K562 (cell line): ENCODE measurements around the gene IFNAR2. TPM values are rescaled to one million over a fixed set of nuclear protein-coding genes. Genes with fewer than 3 reads are reported as not detected.
A peak's percentile ranks its signal among the peaks of the same experiment; 100 is the strongest.

ENCODE experiments used
- ATAC-seq: fragments of 200-7000 bp; cut with Tn5 transposase; 3 replicates; pipeline ENCODE4 v1.9.1; 2020; ENCODE audit warnings: moderate library complexity
- BruUV-seq: library from RNA; stranded (reverse); fragments of 400-500 nt; replicated peaks from 2 replicates; lab custom pipeline; 2021; lab: Mats Ljungman, UMichigan
- CTCF ChIA-PET: fragments of 300-600 bp; formaldehyde crosslinking; extraction: SDS; loops from one replicate; lab custom pipeline; 2021; ENCODE audit warnings: low intra/inter-chr PET ratio; lab: Yijun Ruan, JAX
- POLR2A ChIA-PET: fragments of 300-600, 350-650 bp; sonication (Branson Sonifier 250); formaldehyde crosslinking; extraction: SDS; loops from one replicate; lab custom pipeline; 2021; ENCODE audit warnings: antibody characterized with exemption, inconsistent platforms; lab: Yijun Ruan, JAX
- DNase-seq, 4 experiments: peaks; one replicate each; pipeline versions ENCODE4 v3.0.0 to v3.0.0-alpha.2; 2011 to 2018; ENCODE audit warnings: low spot score in 3 of 4, mixed read lengths in 3 of 4; ENCODE audit errors: extremely low read depth in 1 of 4
- FAIRE-seq: peaks from 2 replicates; lab custom pipeline; 2011; peaks lifted over from hg19 to GRCh38; lab: Jason Lieb, UNC
- H2AFZ ChIP-seq: 2 replicates; pipeline ENCODE4 v1.6.0; 2011; ENCODE audit warnings: low read depth, low read length, control low read depth, inconsistent platforms
- H3K27ac ChIP-seq: fragments of 200-600 bp; 3 replicates; pipeline ENCODE4 v1.8.0; 2011; ENCODE audit warnings: low read depth, mild to moderate bottlenecking, control low read depth, inconsistent platforms, low read length, moderate library complexity, mixed read lengths; ENCODE audit errors: extremely low read depth
- H3K27me3 ChIP-seq, 2 experiments: fragments of 300-600 bp in 1 of 2; 2 replicates in 1 of 2; 3 replicates in 1 of 2; pipeline versions ENCODE4 v1.6.0 to v1.8.0; 2011; ENCODE audit warnings: inconsistent platforms in 2 of 2, low read length in 2 of 2, mild to moderate bottlenecking in 1 of 2, mixed read lengths in 1 of 2, moderate library complexity in 1 of 2; ENCODE audit not compliant: control insufficient read depth in 2 of 2, insufficient read depth in 2 of 2
- H3K36me3 ChIP-seq: fragments of 300-600 bp; 3 replicates; pipeline ENCODE4 v1.8.0; 2011; ENCODE audit warnings: mild to moderate bottlenecking, low read length, inconsistent platforms; ENCODE audit not compliant: control insufficient read depth, insufficient read depth
- H3K4me1 ChIP-seq, 2 experiments: fragments of 200-600 bp in 1 of 2; replicated peaks in 1 of 2; 2 replicates in 1 of 2; 3 replicates in 1 of 2; pipeline versions ENCODE4 v1.5.1 to v1.8.0; 2011; ENCODE audit warnings: inconsistent platforms in 2 of 2, low read length in 2 of 2, mild to moderate bottlenecking in 1 of 2, mixed read lengths in 1 of 2, moderate library complexity in 1 of 2; ENCODE audit not compliant: control insufficient read depth in 2 of 2, insufficient read depth in 2 of 2
- H3K4me2 ChIP-seq: 2 replicates; pipeline ENCODE4 v1.6.1; 2011; ENCODE audit warnings: low read length, control low read depth, inconsistent platforms, mixed read lengths; ENCODE audit not compliant: insufficient read depth
- H3K4me3 ChIP-seq: fragments of 200-600 bp; sonication (generic), shearing (Covaris generic); 2 replicates; pipeline ENCODE4 v1.5.1; 2016; ENCODE audit warnings: control low read depth, inconsistent platforms
- H3K79me2 ChIP-seq: fragments of 200-600 bp; 3 replicates; pipeline ENCODE4 v1.8.0; 2011; ENCODE audit warnings: low read length, inconsistent platforms; ENCODE audit not compliant: control insufficient read depth, insufficient read depth
- H3K9ac ChIP-seq, 2 experiments: 2 replicates each; pipeline versions ENCODE4 v1.6.0 to v1.6.1; 2011; ENCODE audit warnings: low read depth in 2 of 2, low read length in 2 of 2, control low read depth in 1 of 2, inconsistent platforms in 1 of 2, mild to moderate bottlenecking in 1 of 2, mixed read lengths in 1 of 2; ENCODE audit not compliant: insufficient read depth in 1 of 2
- H3K9me1 ChIP-seq: one replicate; pipeline ENCODE4 v1.6.0; 2011; ENCODE audit warnings: inconsistent platforms, mild to moderate bottlenecking, low read length, moderate library complexity; ENCODE audit not compliant: control insufficient read depth, insufficient read depth
- H3K9me3 ChIP-seq: replicated peaks from 2 replicates; pipeline ENCODE4 v1.5.1; 2011; ENCODE audit warnings: low read depth, low read length, inconsistent platforms; ENCODE audit not compliant: control insufficient read depth, insufficient read depth
- H4K20me1 ChIP-seq: replicated peaks from 2 replicates; pipeline ENCODE4 v1.6.1; 2011; ENCODE audit warnings: low read length, inconsistent platforms, mixed read lengths; ENCODE audit not compliant: control insufficient read depth, insufficient read depth
- BCOR ChIP-seq: fragments of 450-650 bp; IDR thresholded peaks from 2 replicates; pipeline ENCODE4 v1.6.1; 2016
- BRF2 ChIP-seq: IDR thresholded peaks from 3 replicates; pipeline ENCODE4 v1.6.1; 2011; ENCODE audit warnings: borderline replicate concordance, mild to moderate bottlenecking; ENCODE audit not compliant: insufficient read length, insufficient read depth
- CBFB ChIP-seq: sonication (generic); formaldehyde crosslinking; IDR thresholded peaks from 2 replicates; pipeline ENCODE4 v1.4.0; 2020; ENCODE audit warnings: mild to moderate bottlenecking, missing genetic modification reagents
- HNRNPLL ChIP-seq: fragments of 200-400 bp; formaldehyde crosslinking; IDR thresholded peaks from 2 replicates; pipeline ENCODE4 v1.6.1; 2017; ENCODE audit warnings: low read length, low read depth, mild to moderate bottlenecking; ENCODE audit not compliant: poor library complexity, severe bottlenecking
- LEF1 ChIP-seq: fragments of 450-650 bp; IDR thresholded peaks from 2 replicates; pipeline ENCODE4 v1.6.1; 2016; ENCODE audit warnings: mild to moderate bottlenecking
- PML ChIP-seq: IDR thresholded peaks from 2 replicates; pipeline ENCODE4 v1.6.1; 2012; ENCODE audit warnings: low read length, inconsistent platforms
- POU5F1 ChIP-seq: fragments of 150-350 bp; IDR thresholded peaks from 2 replicates; pipeline ENCODE4 v1.6.1; 2014; ENCODE audit warnings: borderline replicate concordance, low read length, low read depth, mild to moderate bottlenecking; ENCODE audit not compliant: partially characterized antibody
- PURB ChIP-seq: sonication (generic); formaldehyde crosslinking; IDR thresholded peaks from 2 replicates; pipeline ENCODE4 v1.9.0; 2021; ENCODE audit warnings: low read depth, mild to moderate bottlenecking, missing genetic modification reagents
- VEZF1 ChIP-seq: fragments of 200-800 bp; sonication (Bioruptor generic); IDR thresholded peaks from 2 replicates; pipeline ENCODE4 v1.6.1; 2017; ENCODE audit warnings: missing genetic modification characterization, missing compliant biosample characterization
- ZNF282 ChIP-seq: sonication (generic); formaldehyde crosslinking; IDR thresholded peaks from 2 replicates; pipeline ENCODE4 v1.8.1; 2023; ENCODE audit warnings: missing genetic modification reagents
- ZNF431 ChIP-seq: sonication (generic); formaldehyde crosslinking; IDR thresholded peaks from 2 replicates; pipeline ENCODE4 v1.8.0; 2022; ENCODE audit warnings: mild to moderate bottlenecking, missing genetic modification reagents
- ZNF583 ChIP-seq: fragments of 250-450 bp; sonication (Bioruptor Pico); IDR thresholded peaks from 2 replicates; pipeline ENCODE4 v1.4.0; 2020
- ZNF785 ChIP-seq: fragments of 250-450 bp; sonication (Bioruptor Pico); IDR thresholded peaks from 2 replicates; pipeline ENCODE4 v1.4.0; 2020; ENCODE audit warnings: mild to moderate bottlenecking
- WGBS: fragments of 100-300 bp; shearing (Covaris generic); methylation state at CpG from one replicate; pipeline ENCODE4 v1.1.6; 2016; ENCODE audit warnings: low coverage, mixed read lengths; ENCODE audit not compliant: insufficient coverage; ENCODE audit errors: missing lambda C conversion rate; 5-methylcytosine and 5-hydroxymethylcytosine counted together
- in situ Hi-C: fragments of 300-500 bp; cut with MboI; formaldehyde crosslinking; loops from 4 replicates; pipeline ENCODE4 v1.15.0; 2018; ENCODE audit warnings: inconsistent platforms, mixed read lengths
- intact Hi-C: fragments of 100-400 bp; cut with micrococcal nuclease; formaldehyde crosslinking; loops from 2 replicates; pipeline ENCODE4 v1.14.2; 2022
- polyA plus RNA-seq, 8 experiments: library from polyadenylated mRNA; depleted of rRNA in 4 of 8; stranded (reverse) in 5 of 8; unstranded in 3 of 8; fragments of >200 nt; fragmentation: Nextera tagmentation in 2 of 8; fragmentation: Illumina TruSeq in 1 of 8; extraction: Ambion mirVana in 2 of 8; extraction: Trizol in 1 of 8; gene quantifications; 2 replicates each; pipeline versions ENCODE4 v1.2.1 to v1.2.3, GENCODE V29; 2011 to 2014; ENCODE audit warnings: inconsistent platforms in 1 of 8, missing spikeins in 1 of 8
- total RNA-seq, 7 experiments: library from RNA; depleted of rRNA in 6 of 7; stranded (reverse); fragments of >200 nt in 6 of 7; fragmentation: Illumina TruSeq in 2 of 7; extraction: Trizol in 2 of 7; gene quantifications; 2 replicates each; pipeline versions ENCODE4 v1.2.1 to v1.2.3, GENCODE V29; 2011 to 2021; ENCODE audit warnings: low replicate concordance in 1 of 7
- TF ChIP-seq, protein P1 (sequence below): fragments of 250-450 bp; sonication (Bioruptor Pico); IDR thresholded peaks from 2 replicates; pipeline ENCODE4 v1.5.0; 2021; ENCODE audit warnings: mild to moderate bottlenecking, borderline replicate concordance
- TF ChIP-seq, protein P2 (sequence below): fragments of 250-450 bp; sonication (Bioruptor Pico); IDR thresholded peaks from 2 replicates; pipeline ENCODE4 v1.8.0; 2022; ENCODE audit warnings: moderate library complexity, mild to moderate bottlenecking, inconsistent platforms

The IFNAR2 gene
- total and polyA plus RNA-seq, 9 of the 15 experiments (the other 6 are each of a cell fraction or from before 2014, with no cell fraction given): 1.7 to 48.3 (median 8.4) TPM

DNA sequence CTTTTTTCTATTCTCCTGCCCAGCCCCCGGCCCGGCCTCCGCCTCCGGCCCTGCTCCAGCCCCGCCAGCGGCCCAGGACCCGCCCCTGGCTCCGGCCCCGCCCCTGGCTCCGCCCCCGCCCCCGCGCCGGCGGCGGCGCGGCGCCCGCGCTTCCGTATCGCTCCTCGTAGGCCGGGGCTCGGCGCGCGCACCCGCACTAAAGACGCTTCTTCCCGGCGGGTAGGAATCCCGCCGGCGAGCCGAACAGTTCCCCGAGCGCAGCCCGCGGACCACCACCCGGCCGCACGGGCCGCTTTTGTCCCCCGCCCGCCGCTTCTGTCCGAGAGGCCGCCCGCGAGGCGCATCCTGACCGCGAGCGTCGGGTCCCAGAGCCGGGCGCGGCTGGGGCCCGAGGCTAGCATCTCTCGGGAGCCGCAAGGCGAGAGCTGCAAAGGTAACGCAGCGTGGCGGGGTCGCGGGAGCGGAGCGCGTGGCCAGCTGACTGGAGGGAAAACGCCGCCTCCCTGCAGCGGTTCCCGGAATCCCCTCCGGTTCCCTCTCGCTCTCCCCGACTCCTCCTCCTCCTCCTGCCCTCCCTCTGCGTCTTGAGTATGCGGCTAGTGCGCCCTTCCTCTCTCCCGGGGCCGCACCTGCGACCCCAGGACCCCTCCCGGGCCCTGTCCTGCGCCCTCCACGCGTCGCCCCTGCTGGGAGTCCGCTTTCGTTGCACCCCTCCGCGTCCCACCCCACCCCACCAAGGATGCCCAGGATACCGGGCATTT lies at the start of gene IFNAR2 (continued):
- TF ChIP-seq, protein P1, sequence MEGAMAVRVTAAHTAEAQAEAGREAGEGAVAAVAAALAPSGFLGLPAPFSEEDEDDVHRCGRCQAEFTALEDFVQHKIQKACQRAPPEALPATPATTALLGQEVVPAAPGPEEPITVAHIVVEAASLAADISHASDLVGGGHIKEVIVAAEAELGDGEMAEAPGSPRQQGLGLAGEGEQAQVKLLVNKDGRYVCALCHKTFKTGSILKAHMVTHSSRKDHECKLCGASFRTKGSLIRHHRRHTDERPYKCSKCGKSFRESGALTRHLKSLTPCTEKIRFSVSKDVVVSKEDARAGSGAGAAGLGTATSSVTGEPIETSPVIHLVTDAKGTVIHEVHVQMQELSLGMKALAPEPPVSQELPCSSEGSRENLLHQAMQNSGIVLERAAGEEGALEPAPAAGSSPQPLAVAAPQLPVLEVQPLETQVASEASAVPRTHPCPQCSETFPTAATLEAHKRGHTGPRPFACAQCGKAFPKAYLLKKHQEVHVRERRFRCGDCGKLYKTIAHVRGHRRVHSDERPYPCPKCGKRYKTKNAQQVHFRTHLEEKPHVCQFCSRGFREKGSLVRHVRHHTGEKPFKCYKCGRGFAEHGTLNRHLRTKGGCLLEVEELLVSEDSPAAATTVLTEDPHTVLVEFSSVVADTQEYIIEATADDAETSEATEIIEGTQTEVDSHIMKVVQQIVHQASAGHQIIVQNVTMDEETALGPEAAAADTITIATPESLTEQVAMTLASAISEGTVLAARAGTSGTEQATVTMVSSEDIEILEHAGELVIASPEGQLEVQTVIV (CRISPR knock-in tag): no peak
- TF ChIP-seq CBFB (no peak), ZNF583 (CRISPR knock-in tag) (peak; percentile 69; the same call in 1 of the 2 replicates), POU5F1 (no peak), BCOR (peak; percentile 14; the same call in 1 of the 2 replicates), ZNF282 (0 out of 2 replicates have a peak, but pooled peaks have one; percentile 28), PML (peak; percentile 24; the same call in 1 of the 2 replicates)

- H3K4me2 ChIP-seq: no peak overlapping the region
- 2% methylated on average over 6 of the region's 6 CpGs for WGBS
- TF ChIP-seq, protein P2, sequence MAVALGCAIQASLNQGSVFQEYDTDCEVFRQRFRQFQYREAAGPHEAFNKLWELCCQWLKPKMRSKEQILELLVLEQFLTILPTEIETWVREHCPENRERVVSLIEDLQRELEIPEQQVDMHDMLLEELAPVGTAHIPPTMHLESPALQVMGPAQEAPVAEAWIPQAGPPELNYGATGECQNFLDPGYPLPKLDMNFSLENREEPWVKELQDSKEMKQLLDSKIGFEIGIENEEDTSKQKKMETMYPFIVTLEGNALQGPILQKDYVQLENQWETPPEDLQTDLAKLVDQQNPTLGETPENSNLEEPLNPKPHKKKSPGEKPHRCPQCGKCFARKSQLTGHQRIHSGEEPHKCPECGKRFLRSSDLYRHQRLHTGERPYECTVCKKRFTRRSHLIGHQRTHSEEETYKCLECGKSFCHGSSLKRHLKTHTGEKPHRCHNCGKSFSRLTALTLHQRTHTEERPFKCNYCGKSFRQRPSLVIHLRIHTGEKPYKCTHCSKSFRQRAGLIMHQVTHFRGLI: no peak
- no peak for TF ChIP-seq VEZF1 (CRISPR knock-in tag)
- TF ChIP-seq ZNF785: no peak
- TF ChIP-seq LEF1: no peak
- TF ChIP-seq ZNF431 (CRISPR knock-in tag): no peak
- no peak for TF ChIP-seq PURB (CRISPR knock-in tag)
- no peak for TF ChIP-seq HNRNPLL
- no peak for TF ChIP-seq BRF2
These were observed 43.9 kb upstream of the IFNAR2 start for GRCh38 chr21:33185852-33186251.

More at GRCh38 chr21:33185852-33186251, 43.9 kb upstream of the IFNAR2 start:
- intact Hi-C loops (no loop called here), in situ Hi-C loops (loop anchor here (25.0 kb wide), 1 partner anchor 524 kb away; no protein-coding TSS in a partner anchor)
- BruUV-seq: no TSS peak
- H3K27me3 ChIP-seq: peaks cover 25 to 30% of the 10 kb centered on the region in 2 experiments
- ATAC-seq (no peak), DNase-seq (no peak), FAIRE-seq (no peak)
- H3K79me2 ChIP-seq: no peaks in the 10 kb centered on the region
- H3K27ac ChIP-seq: no peak overlapping the region
- H3K4me1 ChIP-seq: no peaks in the 10 kb centered on the region
- no peaks in the 10 kb centered on the region for H3K9me1 ChIP-seq
- CTCF ChIA-PET: no interaction called here
- H3K4me3 ChIP-seq: no peak overlapping the region
- no peaks in the 10 kb centered on the region for H3K9me3 ChIP-seq
- no peaks in the 10 kb centered on the region for H4K20me1 ChIP-seq
- no peak overlapping the region for H3K9ac ChIP-seq
- no peak overlapping the region for H2AFZ ChIP-seq
- POLR2A ChIA-PET: interaction anchor here (1.7 kb wide), 1 partner anchor 9 kb away, joined by 6 read pairs; no protein-coding TSS in a partner anchor
- H3K36me3 ChIP-seq: no peaks in the 10 kb centered on the region
